Sigmoid colon (tissue), 3 donors: ENCODE data around the gene DHDH.

Experiments
- POLR2A ChIP-seq, 2 donors: fragments of 450-650 bp; IDR thresholded peaks; one replicate each; pipeline ENCODE4 v1.6.1; 2016; ENCODE audit warnings: antibody characterized with exemption in 2 of 2, mild to moderate bottlenecking in 2 of 2, moderate library complexity in 2 of 2
- TF ChIP-seq, protein P1 (sequence below), 4 experiments: fragments of 450-650 bp in 3 of 4; fragments of 200-600 bp in 1 of 4; IDR thresholded peaks; one replicate each; pipeline ENCODE4 v1.5.1; 2016 to 2019; ENCODE audit warnings: antibody characterized with exemption in 4 of 4, mild to moderate bottlenecking in 3 of 4, moderate library complexity in 2 of 4

DNA sequence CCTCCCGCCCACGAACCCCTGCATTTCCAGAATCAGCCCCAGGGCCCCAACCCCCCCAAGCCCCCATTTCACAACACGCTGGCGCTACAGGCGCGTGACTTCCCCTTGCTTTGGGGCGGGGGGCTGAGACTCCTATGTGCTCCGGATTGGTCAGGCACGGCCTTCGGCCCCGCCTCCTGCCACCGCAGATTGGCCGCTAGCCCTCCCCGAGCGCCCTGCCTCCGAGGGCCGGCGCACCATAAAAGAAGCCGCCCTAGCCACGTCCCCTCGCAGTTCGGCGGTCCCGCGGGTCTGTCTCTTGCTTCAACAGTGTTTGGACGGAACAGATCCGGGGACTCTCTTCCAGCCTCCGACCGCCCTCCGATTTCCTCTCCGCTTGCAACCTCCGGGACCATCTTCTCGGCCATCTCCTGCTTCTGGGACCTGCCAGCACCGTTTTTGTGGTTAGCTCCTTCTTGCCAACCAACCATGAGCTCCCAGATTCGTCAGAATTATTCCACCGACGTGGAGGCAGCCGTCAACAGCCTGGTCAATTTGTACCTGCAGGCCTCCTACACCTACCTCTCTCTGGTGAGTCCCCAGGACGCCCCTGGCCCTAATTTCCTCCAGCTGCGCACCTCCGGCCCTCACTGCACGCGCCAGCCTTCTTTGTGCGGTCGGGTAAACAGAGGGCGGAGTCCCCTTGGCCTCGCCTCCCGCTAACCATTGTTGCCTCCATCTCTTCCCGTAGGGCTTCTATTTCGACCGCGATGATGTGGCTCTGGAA lies 31.7 kb downstream of the DHDH start, which contains the start of gene FTL:
- TF ChIP-seq, protein P1, sequence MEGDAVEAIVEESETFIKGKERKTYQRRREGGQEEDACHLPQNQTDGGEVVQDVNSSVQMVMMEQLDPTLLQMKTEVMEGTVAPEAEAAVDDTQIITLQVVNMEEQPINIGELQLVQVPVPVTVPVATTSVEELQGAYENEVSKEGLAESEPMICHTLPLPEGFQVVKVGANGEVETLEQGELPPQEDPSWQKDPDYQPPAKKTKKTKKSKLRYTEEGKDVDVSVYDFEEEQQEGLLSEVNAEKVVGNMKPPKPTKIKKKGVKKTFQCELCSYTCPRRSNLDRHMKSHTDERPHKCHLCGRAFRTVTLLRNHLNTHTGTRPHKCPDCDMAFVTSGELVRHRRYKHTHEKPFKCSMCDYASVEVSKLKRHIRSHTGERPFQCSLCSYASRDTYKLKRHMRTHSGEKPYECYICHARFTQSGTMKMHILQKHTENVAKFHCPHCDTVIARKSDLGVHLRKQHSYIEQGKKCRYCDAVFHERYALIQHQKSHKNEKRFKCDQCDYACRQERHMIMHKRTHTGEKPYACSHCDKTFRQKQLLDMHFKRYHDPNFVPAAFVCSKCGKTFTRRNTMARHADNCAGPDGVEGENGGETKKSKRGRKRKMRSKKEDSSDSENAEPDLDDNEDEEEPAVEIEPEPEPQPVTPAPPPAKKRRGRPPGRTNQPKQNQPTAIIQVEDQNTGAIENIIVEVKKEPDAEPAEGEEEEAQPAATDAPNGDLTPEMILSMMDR (IDR thresholded peaks at IDR 0.05), result no peak
- peak; percentile 99 for TF ChIP-seq POLR2A (IDR thresholded peaks at IDR 0.05)
